ENCODE data around the gene TMEM140. TPM values are rescaled to one million over a fixed set of nuclear protein-coding genes. Genes with fewer than 3 reads are reported as not detected.
A peak's percentile ranks its signal among the peaks of the same experiment; 100 is the strongest.

The TMEM140 gene
- total and polyA plus RNA-seq, 9 of the 15 experiments (the other 6 are each of a cell fraction or from before 2014, with no cell fraction given) = 0.03 to 0.82 (median 0.23) TPM

- TF ChIP-seq, protein P1, sequence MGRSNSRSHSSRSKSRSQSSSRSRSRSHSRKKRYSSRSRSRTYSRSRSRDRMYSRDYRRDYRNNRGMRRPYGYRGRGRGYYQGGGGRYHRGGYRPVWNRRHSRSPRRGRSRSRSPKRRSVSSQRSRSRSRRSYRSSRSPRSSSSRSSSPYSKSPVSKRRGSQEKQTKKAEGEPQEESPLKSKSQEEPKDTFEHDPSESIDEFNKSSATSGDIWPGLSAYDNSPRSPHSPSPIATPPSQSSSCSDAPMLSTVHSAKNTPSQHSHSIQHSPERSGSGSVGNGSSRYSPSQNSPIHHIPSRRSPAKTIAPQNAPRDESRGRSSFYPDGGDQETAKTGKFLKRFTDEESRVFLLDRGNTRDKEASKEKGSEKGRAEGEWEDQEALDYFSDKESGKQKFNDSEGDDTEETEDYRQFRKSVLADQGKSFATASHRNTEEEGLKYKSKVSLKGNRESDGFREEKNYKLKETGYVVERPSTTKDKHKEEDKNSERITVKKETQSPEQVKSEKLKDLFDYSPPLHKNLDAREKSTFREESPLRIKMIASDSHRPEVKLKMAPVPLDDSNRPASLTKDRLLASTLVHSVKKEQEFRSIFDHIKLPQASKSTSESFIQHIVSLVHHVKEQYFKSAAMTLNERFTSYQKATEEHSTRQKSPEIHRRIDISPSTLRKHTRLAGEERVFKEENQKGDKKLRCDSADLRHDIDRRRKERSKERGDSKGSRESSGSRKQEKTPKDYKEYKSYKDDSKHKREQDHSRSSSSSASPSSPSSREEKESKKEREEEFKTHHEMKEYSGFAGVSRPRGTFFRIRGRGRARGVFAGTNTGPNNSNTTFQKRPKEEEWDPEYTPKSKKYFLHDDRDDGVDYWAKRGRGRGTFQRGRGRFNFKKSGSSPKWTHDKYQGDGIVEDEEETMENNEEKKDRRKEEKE (IDR thresholded peaks at IDR 0.05; ENCODE audit: borderline replicate concordance in 1 of 2, control insufficient read depth in 1 of 2, low read depth in 2 of 2, low read length in 1 of 2) = no peak
- TF ChIP-seq SIRT6 (IDR thresholded peaks at IDR 0.05; ENCODE audit: low read depth, low read length) (no peak), ZC3H4 (CRISPR knock-in tag; IDR thresholded peaks at IDR 0.05; ENCODE audit: borderline replicate concordance) (peak; percentile 9; the same call in 1 of the 2 replicates), RAD51 (IDR thresholded peaks at IDR 0.05; ENCODE audit: borderline replicate concordance, low read depth) (no peak), KLF16 (IDR thresholded peaks at IDR 0.05) (no peak), FOXP1 (CRISPR knock-in tag; IDR thresholded peaks at IDR 0.05) (no peak), POLR2AphosphoS5 (IDR thresholded peaks at IDR 0.05; ENCODE audit: control insufficient read depth, insufficient read depth, low read depth, low read length) (peak; percentile 27; the same call in 1 of the 2 replicates), PYGO2 (tag; IDR thresholded peaks at IDR 0.05) (no peak)
- TF ChIP-seq, protein P2, sequence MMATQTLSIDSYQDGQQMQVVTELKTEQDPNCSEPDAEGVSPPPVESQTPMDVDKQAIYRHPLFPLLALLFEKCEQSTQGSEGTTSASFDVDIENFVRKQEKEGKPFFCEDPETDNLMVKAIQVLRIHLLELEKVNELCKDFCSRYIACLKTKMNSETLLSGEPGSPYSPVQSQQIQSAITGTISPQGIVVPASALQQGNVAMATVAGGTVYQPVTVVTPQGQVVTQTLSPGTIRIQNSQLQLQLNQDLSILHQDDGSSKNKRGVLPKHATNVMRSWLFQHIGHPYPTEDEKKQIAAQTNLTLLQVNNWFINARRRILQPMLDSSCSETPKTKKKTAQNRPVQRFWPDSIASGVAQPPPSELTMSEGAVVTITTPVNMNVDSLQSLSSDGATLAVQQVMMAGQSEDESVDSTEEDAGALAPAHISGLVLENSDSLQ (IDR thresholded peaks at IDR 0.05) = peak; percentile 89
- TF ChIP-seq, protein P3, sequence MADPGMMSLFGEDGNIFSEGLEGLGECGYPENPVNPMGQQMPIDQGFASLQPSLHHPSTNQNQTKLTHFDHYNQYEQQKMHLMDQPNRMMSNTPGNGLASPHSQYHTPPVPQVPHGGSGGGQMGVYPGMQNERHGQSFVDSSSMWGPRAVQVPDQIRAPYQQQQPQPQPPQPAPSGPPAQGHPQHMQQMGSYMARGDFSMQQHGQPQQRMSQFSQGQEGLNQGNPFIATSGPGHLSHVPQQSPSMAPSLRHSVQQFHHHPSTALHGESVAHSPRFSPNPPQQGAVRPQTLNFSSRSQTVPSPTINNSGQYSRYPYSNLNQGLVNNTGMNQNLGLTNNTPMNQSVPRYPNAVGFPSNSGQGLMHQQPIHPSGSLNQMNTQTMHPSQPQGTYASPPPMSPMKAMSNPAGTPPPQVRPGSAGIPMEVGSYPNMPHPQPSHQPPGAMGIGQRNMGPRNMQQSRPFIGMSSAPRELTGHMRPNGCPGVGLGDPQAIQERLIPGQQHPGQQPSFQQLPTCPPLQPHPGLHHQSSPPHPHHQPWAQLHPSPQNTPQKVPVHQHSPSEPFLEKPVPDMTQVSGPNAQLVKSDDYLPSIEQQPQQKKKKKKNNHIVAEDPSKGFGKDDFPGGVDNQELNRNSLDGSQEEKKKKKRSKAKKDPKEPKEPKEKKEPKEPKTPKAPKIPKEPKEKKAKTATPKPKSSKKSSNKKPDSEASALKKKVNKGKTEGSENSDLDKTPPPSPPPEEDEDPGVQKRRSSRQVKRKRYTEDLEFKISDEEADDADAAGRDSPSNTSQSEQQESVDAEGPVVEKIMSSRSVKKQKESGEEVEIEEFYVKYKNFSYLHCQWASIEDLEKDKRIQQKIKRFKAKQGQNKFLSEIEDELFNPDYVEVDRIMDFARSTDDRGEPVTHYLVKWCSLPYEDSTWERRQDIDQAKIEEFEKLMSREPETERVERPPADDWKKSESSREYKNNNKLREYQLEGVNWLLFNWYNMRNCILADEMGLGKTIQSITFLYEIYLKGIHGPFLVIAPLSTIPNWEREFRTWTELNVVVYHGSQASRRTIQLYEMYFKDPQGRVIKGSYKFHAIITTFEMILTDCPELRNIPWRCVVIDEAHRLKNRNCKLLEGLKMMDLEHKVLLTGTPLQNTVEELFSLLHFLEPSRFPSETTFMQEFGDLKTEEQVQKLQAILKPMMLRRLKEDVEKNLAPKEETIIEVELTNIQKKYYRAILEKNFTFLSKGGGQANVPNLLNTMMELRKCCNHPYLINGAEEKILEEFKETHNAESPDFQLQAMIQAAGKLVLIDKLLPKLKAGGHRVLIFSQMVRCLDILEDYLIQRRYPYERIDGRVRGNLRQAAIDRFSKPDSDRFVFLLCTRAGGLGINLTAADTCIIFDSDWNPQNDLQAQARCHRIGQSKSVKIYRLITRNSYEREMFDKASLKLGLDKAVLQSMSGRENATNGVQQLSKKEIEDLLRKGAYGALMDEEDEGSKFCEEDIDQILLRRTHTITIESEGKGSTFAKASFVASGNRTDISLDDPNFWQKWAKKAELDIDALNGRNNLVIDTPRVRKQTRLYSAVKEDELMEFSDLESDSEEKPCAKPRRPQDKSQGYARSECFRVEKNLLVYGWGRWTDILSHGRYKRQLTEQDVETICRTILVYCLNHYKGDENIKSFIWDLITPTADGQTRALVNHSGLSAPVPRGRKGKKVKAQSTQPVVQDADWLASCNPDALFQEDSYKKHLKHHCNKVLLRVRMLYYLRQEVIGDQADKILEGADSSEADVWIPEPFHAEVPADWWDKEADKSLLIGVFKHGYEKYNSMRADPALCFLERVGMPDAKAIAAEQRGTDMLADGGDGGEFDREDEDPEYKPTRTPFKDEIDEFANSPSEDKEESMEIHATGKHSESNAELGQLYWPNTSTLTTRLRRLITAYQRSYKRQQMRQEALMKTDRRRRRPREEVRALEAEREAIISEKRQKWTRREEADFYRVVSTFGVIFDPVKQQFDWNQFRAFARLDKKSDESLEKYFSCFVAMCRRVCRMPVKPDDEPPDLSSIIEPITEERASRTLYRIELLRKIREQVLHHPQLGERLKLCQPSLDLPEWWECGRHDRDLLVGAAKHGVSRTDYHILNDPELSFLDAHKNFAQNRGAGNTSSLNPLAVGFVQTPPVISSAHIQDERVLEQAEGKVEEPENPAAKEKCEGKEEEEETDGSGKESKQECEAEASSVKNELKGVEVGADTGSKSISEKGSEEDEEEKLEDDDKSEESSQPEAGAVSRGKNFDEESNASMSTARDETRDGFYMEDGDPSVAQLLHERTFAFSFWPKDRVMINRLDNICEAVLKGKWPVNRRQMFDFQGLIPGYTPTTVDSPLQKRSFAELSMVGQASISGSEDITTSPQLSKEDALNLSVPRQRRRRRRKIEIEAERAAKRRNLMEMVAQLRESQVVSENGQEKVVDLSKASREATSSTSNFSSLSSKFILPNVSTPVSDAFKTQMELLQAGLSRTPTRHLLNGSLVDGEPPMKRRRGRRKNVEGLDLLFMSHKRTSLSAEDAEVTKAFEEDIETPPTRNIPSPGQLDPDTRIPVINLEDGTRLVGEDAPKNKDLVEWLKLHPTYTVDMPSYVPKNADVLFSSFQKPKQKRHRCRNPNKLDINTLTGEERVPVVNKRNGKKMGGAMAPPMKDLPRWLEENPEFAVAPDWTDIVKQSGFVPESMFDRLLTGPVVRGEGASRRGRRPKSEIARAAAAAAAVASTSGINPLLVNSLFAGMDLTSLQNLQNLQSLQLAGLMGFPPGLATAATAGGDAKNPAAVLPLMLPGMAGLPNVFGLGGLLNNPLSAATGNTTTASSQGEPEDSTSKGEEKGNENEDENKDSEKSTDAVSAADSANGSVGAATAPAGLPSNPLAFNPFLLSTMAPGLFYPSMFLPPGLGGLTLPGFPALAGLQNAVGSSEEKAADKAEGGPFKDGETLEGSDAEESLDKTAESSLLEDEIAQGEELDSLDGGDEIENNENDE (IDR thresholded peaks at IDR 0.05; ENCODE audit: low read depth, low read length) = no peak
These were observed 20.1 kb downstream of the TMEM140 start (continued) for GRCh38 chr7:135168001-135168400.

Data from K562 (cell line).